A673 (cell line): ENCODE results near the gene FNDC11.

ENCODE experiments used
- EZH2 ChIP-seq: fragments of 200-600 bp; sonication (generic); IDR thresholded peaks from 2 replicates; pipeline ENCODE4 v1.6.1; 2017; ENCODE audit warnings: borderline replicate concordance, low read depth, mild to moderate bottlenecking, mixed read lengths, antibody characterized with exemption, low read length; ENCODE audit not compliant: poor library complexity, severe bottlenecking
- TF ChIP-seq, protein P1 (sequence below): fragments of 300-800, 200-600 bp; sonication (generic); conservative IDR thresholded peaks from 2 replicates; pipeline ENCODE4 v1.5.1; 2017; ENCODE audit warnings: low read depth, mild to moderate bottlenecking, antibody characterized with exemption, low read length, moderate library complexity, mixed read lengths

DNA sequence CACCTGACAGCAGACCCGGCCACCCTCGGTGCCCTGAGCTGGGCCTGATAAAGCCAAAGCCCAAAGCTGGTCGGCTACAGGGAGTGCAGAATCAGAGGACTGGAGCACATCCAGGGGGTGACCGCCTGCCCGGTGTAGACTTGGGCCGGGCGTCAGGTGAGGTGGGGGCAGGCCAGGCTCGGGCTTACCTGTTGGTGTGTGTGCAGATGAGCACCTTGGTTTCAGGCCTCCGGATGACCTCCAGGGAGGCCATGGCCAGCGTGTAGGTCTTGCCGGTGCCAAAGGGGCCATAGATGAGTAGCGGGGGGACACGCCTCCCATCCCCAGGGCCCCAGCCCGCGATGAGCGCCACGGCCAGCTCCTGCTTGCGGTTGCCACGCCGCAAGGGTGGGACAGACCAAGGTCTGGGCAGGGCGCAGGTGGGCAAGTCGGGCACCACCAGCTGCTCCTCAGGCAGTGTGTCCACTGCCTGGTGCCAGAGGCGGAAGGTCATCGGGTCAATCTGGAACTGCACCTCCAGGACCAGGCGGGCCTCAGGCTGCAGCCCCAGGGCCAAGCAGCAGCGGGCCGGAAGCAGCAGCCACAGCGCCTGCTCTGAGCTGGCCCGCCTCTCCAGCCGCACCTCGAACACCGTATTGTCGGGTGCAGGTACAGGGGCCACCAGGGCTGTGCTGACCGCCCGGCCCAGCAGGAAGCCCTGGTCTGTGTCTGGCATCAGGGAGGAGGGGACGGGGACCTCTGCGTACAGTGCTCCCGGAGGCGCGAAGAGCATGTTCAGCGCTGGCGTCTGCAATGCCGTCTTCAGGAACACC, 14.4 kb downstream of the FNDC11 start:
- TF ChIP-seq, protein P1, sequence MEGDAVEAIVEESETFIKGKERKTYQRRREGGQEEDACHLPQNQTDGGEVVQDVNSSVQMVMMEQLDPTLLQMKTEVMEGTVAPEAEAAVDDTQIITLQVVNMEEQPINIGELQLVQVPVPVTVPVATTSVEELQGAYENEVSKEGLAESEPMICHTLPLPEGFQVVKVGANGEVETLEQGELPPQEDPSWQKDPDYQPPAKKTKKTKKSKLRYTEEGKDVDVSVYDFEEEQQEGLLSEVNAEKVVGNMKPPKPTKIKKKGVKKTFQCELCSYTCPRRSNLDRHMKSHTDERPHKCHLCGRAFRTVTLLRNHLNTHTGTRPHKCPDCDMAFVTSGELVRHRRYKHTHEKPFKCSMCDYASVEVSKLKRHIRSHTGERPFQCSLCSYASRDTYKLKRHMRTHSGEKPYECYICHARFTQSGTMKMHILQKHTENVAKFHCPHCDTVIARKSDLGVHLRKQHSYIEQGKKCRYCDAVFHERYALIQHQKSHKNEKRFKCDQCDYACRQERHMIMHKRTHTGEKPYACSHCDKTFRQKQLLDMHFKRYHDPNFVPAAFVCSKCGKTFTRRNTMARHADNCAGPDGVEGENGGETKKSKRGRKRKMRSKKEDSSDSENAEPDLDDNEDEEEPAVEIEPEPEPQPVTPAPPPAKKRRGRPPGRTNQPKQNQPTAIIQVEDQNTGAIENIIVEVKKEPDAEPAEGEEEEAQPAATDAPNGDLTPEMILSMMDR = no peak
- no peak for TF ChIP-seq EZH2
